GM23338 (cell line): ENCODE data around the gene SND1. TPM values are rescaled to one million over a fixed set of nuclear protein-coding genes. Genes with fewer than 3 reads are reported as not detected.

Experiments
- ATAC-seq: fragments of 200-7000 bp; cut with Tn5 transposase; 3 replicates; pipeline ENCODE4 v1.9.1; 2020
- DNase-seq: peaks from one replicate; pipeline ENCODE4 v3.0.0-alpha.2; 2015; ENCODE audit warnings: low spot score
- H2AFZ ChIP-seq: fragments of 200-600 bp; sonication (generic); 2 replicates; pipeline ENCODE4 v1.8.0; 2016; ENCODE audit warnings: antibody characterized with exemption, mild to moderate bottlenecking, moderate library complexity
- H3F3A ChIP-seq: fragments of 200-600 bp; sonication (generic); replicated peaks from 2 replicates; pipeline ENCODE4 v1.8.0; 2017; ENCODE audit warnings: antibody characterized with exemption, mixed run types, low read depth
- H3K27ac ChIP-seq: fragments of 200-600 bp; sonication (generic); 2 replicates; pipeline ENCODE4 v1.6.1; 2016; ENCODE audit warnings: low read depth
- H3K27me3 ChIP-seq: fragments of 200-600 bp; sonication (generic); 2 replicates; pipeline ENCODE4 v1.8.0; 2016; ENCODE audit warnings: mild to moderate bottlenecking, mixed run types, moderate library complexity; ENCODE audit not compliant: insufficient read depth
- H3K36me3 ChIP-seq: fragments of 200-600 bp; sonication (generic); 2 replicates; pipeline ENCODE4 v1.8.0; 2016; ENCODE audit warnings: mild to moderate bottlenecking; ENCODE audit not compliant: insufficient read depth
- H3K4me1 ChIP-seq: fragments of 200-600 bp; sonication (generic); 2 replicates; pipeline ENCODE4 v1.8.0; 2016; ENCODE audit warnings: mild to moderate bottlenecking, moderate library complexity; ENCODE audit not compliant: insufficient read depth
- H3K4me2 ChIP-seq: fragments of 200-600 bp; sonication (generic); 2 replicates; pipeline ENCODE4 v1.7.1; 2017; ENCODE audit warnings: mixed run types
- H3K4me3 ChIP-seq: fragments of 200-600 bp; sonication (generic); 2 replicates; pipeline ENCODE4 v1.6.1; 2016; ENCODE audit warnings: mixed run types
- H3K79me2 ChIP-seq: fragments of 200-600 bp; sonication (generic); replicated peaks from 2 replicates; pipeline ENCODE4 v1.8.0; 2017; ENCODE audit warnings: mild to moderate bottlenecking; ENCODE audit not compliant: insufficient read depth
- H3K9me2 ChIP-seq: fragments of 200-600 bp; sonication (generic); 2 replicates; pipeline ENCODE4 v1.8.0; 2017; ENCODE audit not compliant: insufficient read depth
- H4K20me1 ChIP-seq: fragments of 200-600 bp; sonication (generic); replicated peaks from 2 replicates; pipeline ENCODE4 v1.8.0; 2017; ENCODE audit warnings: mild to moderate bottlenecking; ENCODE audit not compliant: insufficient read depth
- H3K27ac Mint-ChIP-seq: 2 replicates; pipeline ENCODE4 v1.8.0; 2020; ENCODE audit warnings: inconsistent platforms, mild to moderate bottlenecking, moderate library complexity, mixed read lengths
- H3K27me3 Mint-ChIP-seq: 3 replicates; pipeline ENCODE4 v1.8.0; 2022; ENCODE audit warnings: low read depth, mild to moderate bottlenecking, moderate library complexity, mixed read lengths, inconsistent platforms; ENCODE audit not compliant: insufficient read depth, poor library complexity
- H3K36me3 Mint-ChIP-seq: 3 replicates; pipeline ENCODE4 v1.8.0; 2021; ENCODE audit warnings: low read depth, mild to moderate bottlenecking, inconsistent platforms, moderate library complexity, mixed read lengths
- H3K4me1 Mint-ChIP-seq: 3 replicates; pipeline ENCODE4 v1.8.0; 2020; ENCODE audit warnings: mild to moderate bottlenecking, inconsistent platforms, mixed read lengths
- H3K4me3 Mint-ChIP-seq: 3 replicates; pipeline ENCODE4 v1.8.0; 2021; ENCODE audit warnings: moderate library complexity, mild to moderate bottlenecking, inconsistent platforms, mixed read lengths
- H3K9me3 Mint-ChIP-seq: 3 replicates; pipeline ENCODE4 v1.8.0; 2020; ENCODE audit warnings: moderate library complexity, mild to moderate bottlenecking, inconsistent platforms, mixed read lengths
- CREB1 ChIP-seq: fragments of 250-450 bp; sonication (Bioruptor Pico); IDR thresholded peaks from 2 replicates; pipeline ENCODE4 v1.5.0; 2020; ENCODE audit warnings: low read depth, mild to moderate bottlenecking, moderate library complexity
- CTCF ChIP-seq, 2 experiments: fragments of 200-600 bp in 1 of 2; sonication (generic) in 1 of 2; conservative IDR thresholded peaks; 2 replicates each; pipeline versions ENCODE4 v1.5.1 to v1.6.1; 2016 to 2017; ENCODE audit warnings: antibody characterized with exemption in 2 of 2, low read depth in 2 of 2, mild to moderate bottlenecking in 2 of 2, moderate library complexity in 1 of 2
- JUNB ChIP-seq: IDR thresholded peaks from one replicate; pipeline ENCODE4 v1.6.1; 2016; ENCODE audit warnings: antibody characterized with exemption; ENCODE audit not compliant: unreplicated experiment
- NANOG ChIP-seq: IDR thresholded peaks from 2 replicates; pipeline ENCODE4 v1.6.1; 2016; ENCODE audit warnings: antibody characterized with exemption, borderline replicate concordance
- REST ChIP-seq: IDR thresholded peaks from one replicate; pipeline ENCODE4 v1.6.1; 2018; ENCODE audit warnings: antibody characterized with exemption; ENCODE audit not compliant: unreplicated experiment
- STAT1 ChIP-seq: IDR thresholded peaks from one replicate; pipeline ENCODE4 v1.6.1; 2016; ENCODE audit warnings: antibody characterized with exemption; ENCODE audit not compliant: unreplicated experiment
- ZNF114 ChIP-seq: fragments of 250-450 bp; sonication (Bioruptor Pico); IDR thresholded peaks from 2 replicates; pipeline ENCODE4 v1.5.0; 2020; ENCODE audit warnings: mild to moderate bottlenecking, moderate library complexity
- ZNF331 ChIP-seq: fragments of 250-450 bp; sonication (Bioruptor Pico); IDR thresholded peaks from 2 replicates; pipeline ENCODE4 v1.5.0; 2020; ENCODE audit warnings: low read depth, mild to moderate bottlenecking, moderate library complexity
- ZNF462 ChIP-seq: fragments of 250-450 bp; sonication (Bioruptor Pico); IDR thresholded peaks from 2 replicates; pipeline ENCODE4 v1.5.0; 2020; ENCODE audit warnings: mild to moderate bottlenecking, moderate library complexity
- polyA plus RNA-seq: library from polyadenylated mRNA; unstranded; fragments of >200 nt; fragmentation: Nextera tagmentation; extraction: Ambion mirVana; gene quantifications from 2 replicates; pipeline ENCODE4 v1.2.1, GENCODE V29; 2016
- total RNA-seq: library from RNA; depleted of rRNA; stranded (reverse); fragments of >200 nt; shearing (Covaris generic); gene quantifications from 2 replicates; pipeline ENCODE4 v1.2.3, GENCODE V29; 2014

Gene SND1
- total and polyA plus RNA-seq, 2 experiments from 2014 or later = 107 to 254 TPM

- no peak for TF ChIP-seq ZNF462 (CRISPR knock-in tag)
Measured at GRCh38 chr7:127818306-127818705, 166.3 kb downstream of the SND1 start (continued).

GRCh38 chr7:127819975-127820731, 168.2 kb downstream of the SND1 start:
- DNase-seq (peak; percentile 19), ATAC-seq (no peak)
- Histone ChIP-seq H3K27ac (no peak overlapping the region), H4K20me1 (peaks cover 38% of the 10 kb centered on the region), H3K9me2 (no peaks in the 10 kb centered on the region), H3K4me1 (peaks cover 46% of the 10 kb centered on the region), H3K27me3 (no peaks in the 10 kb centered on the region), H3K36me3 (no peaks in the 10 kb centered on the region), H3K4me2 (no peak overlapping the region), H3K79me2 (peaks cover 71% of the 10 kb centered on the region), H2AFZ (no peak overlapping the region), H3K4me3 (no peak overlapping the region), H3F3A (no peaks in the 10 kb centered on the region)
- no peak overlapping the region for H3K4me3 Mint-ChIP-seq
- H3K9me3 Mint-ChIP-seq = no peaks in the 10 kb centered on the region
- peaks cover 63% of the 10 kb centered on the region for H3K4me1 Mint-ChIP-seq
- no peak overlapping the region for H3K27ac Mint-ChIP-seq
- H3K27me3 Mint-ChIP-seq = peaks cover 5% of the 10 kb centered on the region
- H3K36me3 Mint-ChIP-seq = no peaks in the 10 kb centered on the region
- TF ChIP-seq NANOG (no peak), STAT1 (no peak), REST (no peak), CTCF (conservative IDR thresholded peaks at IDR 0.05; ENCODE audit: low read depth in 2 of 2) (no peak), CREB1 (CRISPR knock-in tag) (no peak), ZNF114 (no peak), JUNB (no peak), ZNF331 (CRISPR knock-in tag) (no peak)
